Measurements from ENCODE around the gene KCNE4.

DNA sequence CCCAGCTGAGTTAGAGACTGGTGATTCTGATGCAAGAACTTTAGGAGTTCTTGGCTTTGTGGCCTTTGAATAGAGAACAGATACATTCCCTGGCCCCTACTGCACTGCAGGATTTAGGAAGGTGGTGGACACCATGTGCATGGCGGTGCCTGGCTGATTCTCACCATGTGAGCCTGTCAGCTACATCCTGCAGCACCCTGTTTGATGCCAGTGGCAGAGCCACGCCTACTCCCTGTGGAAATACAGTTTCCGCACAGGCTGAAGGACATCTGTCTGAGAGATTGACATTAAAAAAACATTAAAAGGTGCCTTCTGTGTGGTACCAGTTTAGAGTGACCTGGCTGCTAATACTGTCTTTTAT is 50.0 kb downstream of the KCNE4 start:
- TF ChIP-seq, protein P1, sequence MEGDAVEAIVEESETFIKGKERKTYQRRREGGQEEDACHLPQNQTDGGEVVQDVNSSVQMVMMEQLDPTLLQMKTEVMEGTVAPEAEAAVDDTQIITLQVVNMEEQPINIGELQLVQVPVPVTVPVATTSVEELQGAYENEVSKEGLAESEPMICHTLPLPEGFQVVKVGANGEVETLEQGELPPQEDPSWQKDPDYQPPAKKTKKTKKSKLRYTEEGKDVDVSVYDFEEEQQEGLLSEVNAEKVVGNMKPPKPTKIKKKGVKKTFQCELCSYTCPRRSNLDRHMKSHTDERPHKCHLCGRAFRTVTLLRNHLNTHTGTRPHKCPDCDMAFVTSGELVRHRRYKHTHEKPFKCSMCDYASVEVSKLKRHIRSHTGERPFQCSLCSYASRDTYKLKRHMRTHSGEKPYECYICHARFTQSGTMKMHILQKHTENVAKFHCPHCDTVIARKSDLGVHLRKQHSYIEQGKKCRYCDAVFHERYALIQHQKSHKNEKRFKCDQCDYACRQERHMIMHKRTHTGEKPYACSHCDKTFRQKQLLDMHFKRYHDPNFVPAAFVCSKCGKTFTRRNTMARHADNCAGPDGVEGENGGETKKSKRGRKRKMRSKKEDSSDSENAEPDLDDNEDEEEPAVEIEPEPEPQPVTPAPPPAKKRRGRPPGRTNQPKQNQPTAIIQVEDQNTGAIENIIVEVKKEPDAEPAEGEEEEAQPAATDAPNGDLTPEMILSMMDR (IDR thresholded peaks at IDR 0.05) = no peak
- no peak for TF ChIP-seq POLR2A (IDR thresholded peaks at IDR 0.05)
